ENCODE measurements around the gene OMP.

- no peak for TF ChIP-seq POLR2A (IDR thresholded peaks at IDR 0.05)
- no peak for TF ChIP-seq CTCF (IDR thresholded peaks at IDR 0.05)
Observed at GRCh38 chr11:77102246-77103210, at the start of gene OMP.

Data from esophagus squamous epithelium (tissue), 4 donors.